ENCODE measurements around the gene TRIM66.

DNA sequence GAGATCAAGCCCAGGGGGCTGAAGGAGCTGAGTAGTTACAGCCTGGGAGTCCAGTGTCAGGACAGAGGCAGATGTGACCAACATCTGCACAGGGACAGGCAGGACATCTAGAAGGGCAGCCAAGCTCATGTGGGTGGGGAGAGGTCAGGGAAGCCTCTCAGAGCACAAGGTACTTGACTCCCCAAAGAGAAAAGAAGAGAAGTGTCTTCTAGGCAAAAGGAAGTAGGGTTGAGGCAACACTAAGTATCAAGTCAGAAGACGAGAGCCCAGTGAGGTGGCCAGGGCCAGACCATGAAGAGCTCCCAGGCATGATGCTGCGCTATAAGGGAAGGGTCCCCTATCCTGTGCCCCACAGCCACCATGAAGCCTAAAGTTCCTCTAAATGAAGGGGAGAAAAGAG, 21.7 kb upstream of the TRIM66 start:
- TF ChIP-seq, protein P1, sequence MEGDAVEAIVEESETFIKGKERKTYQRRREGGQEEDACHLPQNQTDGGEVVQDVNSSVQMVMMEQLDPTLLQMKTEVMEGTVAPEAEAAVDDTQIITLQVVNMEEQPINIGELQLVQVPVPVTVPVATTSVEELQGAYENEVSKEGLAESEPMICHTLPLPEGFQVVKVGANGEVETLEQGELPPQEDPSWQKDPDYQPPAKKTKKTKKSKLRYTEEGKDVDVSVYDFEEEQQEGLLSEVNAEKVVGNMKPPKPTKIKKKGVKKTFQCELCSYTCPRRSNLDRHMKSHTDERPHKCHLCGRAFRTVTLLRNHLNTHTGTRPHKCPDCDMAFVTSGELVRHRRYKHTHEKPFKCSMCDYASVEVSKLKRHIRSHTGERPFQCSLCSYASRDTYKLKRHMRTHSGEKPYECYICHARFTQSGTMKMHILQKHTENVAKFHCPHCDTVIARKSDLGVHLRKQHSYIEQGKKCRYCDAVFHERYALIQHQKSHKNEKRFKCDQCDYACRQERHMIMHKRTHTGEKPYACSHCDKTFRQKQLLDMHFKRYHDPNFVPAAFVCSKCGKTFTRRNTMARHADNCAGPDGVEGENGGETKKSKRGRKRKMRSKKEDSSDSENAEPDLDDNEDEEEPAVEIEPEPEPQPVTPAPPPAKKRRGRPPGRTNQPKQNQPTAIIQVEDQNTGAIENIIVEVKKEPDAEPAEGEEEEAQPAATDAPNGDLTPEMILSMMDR (IDR thresholded peaks at IDR 0.05): no peak
- TF ChIP-seq POLR2A (IDR thresholded peaks at IDR 0.05) (no peak), POLR2AphosphoS5 (IDR thresholded peaks at IDR 0.05) (no peak)

All from gastroesophageal sphincter (tissue), 3 donors.